ENCODE data around the gene CCDC142.

The CCDC142 gene

GRCh38 chr2:74427551-74427950 lies 55.2 kb downstream of the CCDC142 start:
- Histone ChIP-seq H3K4me1 (ENCODE audit: control insufficient read depth, insufficient read depth, low read length) (peaks cover 3% of the 10 kb centered on the region), H3K27me3 (ENCODE audit: control insufficient read depth, insufficient read depth, low read length, poor library complexity, severe bottlenecking) (no peaks in the 10 kb centered on the region), H3K36me3 (ENCODE audit: control insufficient read depth, insufficient read depth, low read length) (peaks cover 28% of the 10 kb centered on the region), H3K27ac (ENCODE audit: insufficient read depth, low read depth, low read length, poor library complexity, severe bottlenecking) (no peak overlapping the region), H3K4me3 (ENCODE audit: insufficient read depth, low read depth, low read length) (no peak overlapping the region), H3K9me3 (ENCODE audit: control insufficient read depth, low read length) (no peaks in the 10 kb centered on the region)
- 90 to 95% methylated on average over 3 of the region's 3 CpGs for WGBS, 2 experiments

GRCh38 chr2:74426181-74426758 lies 56.5 kb downstream of the CCDC142 start:
- H3K36me3 ChIP-seq (ENCODE audit: control insufficient read depth, insufficient read depth, low read length), result peaks cover 24% of the 10 kb centered on the region
- H3K9me3 ChIP-seq (ENCODE audit: control insufficient read depth, low read length), result no peaks in the 10 kb centered on the region
- no peak overlapping the region for H3K4me3 ChIP-seq (ENCODE audit: insufficient read depth, low read depth, low read length)
- H3K27me3 ChIP-seq (ENCODE audit: control insufficient read depth, insufficient read depth, low read length, poor library complexity, severe bottlenecking), result no peaks in the 10 kb centered on the region
- WGBS, 2 experiments, result 89% methylated on average over 14 of the region's 14 CpGs
- no peak overlapping the region for H3K27ac ChIP-seq (ENCODE audit: insufficient read depth, low read depth, low read length, poor library complexity, severe bottlenecking)
- H3K4me1 ChIP-seq (ENCODE audit: control insufficient read depth, insufficient read depth, low read length), result peaks cover 3% of the 10 kb centered on the region

GRCh38 chr2:74425523-74425922 lies 57.3 kb downstream of the CCDC142 start:
- Histone ChIP-seq H3K9me3 (ENCODE audit: control insufficient read depth, low read length) (no peaks in the 10 kb centered on the region), H3K27me3 (ENCODE audit: control insufficient read depth, insufficient read depth, low read length, poor library complexity, severe bottlenecking) (peaks cover 1% of the 10 kb centered on the region), H3K36me3 (ENCODE audit: control insufficient read depth, insufficient read depth, low read length) (peaks cover 24% of the 10 kb centered on the region), H3K4me1 (ENCODE audit: control insufficient read depth, insufficient read depth, low read length) (peaks cover 5% of the 10 kb centered on the region), H3K4me3 (ENCODE audit: insufficient read depth, low read depth, low read length) (no peak overlapping the region), H3K27ac (ENCODE audit: insufficient read depth, low read depth, low read length, poor library complexity, severe bottlenecking) (no peak overlapping the region)
- 94 to 95% methylated on average over 7 of the region's 7 CpGs for WGBS, 2 experiments

GRCh38 chr2:74424995-74425406 lies 57.8 kb downstream of the CCDC142 start:
- Histone ChIP-seq H3K9me3 (ENCODE audit: control insufficient read depth, low read length) (no peaks in the 10 kb centered on the region), H3K4me1 (ENCODE audit: control insufficient read depth, insufficient read depth, low read length) (peaks cover 5% of the 10 kb centered on the region), H3K36me3 (ENCODE audit: control insufficient read depth, insufficient read depth, low read length) (peaks cover 24% of the 10 kb centered on the region), H3K4me3 (ENCODE audit: insufficient read depth, low read depth, low read length) (no peak overlapping the region), H3K27ac (ENCODE audit: insufficient read depth, low read depth, low read length, poor library complexity, severe bottlenecking) (no peak overlapping the region), H3K27me3 (ENCODE audit: control insufficient read depth, insufficient read depth, low read length, poor library complexity, severe bottlenecking) (peaks cover 5% of the 10 kb centered on the region)
- WGBS, 2 experiments, result 91 to 93% methylated on average over 5 of the region's 5 CpGs

GRCh38 chr2:74424139-74424992 lies 58.4 kb downstream of the CCDC142 start:
- no peaks in the 10 kb centered on the region for H3K9me3 ChIP-seq (ENCODE audit: control insufficient read depth, low read length)
- peaks cover 5% of the 10 kb centered on the region for H3K4me1 ChIP-seq (ENCODE audit: control insufficient read depth, insufficient read depth, low read length)
- 92 to 93% methylated on average over 5 of the region's 5 CpGs for WGBS, 2 experiments
- peaks cover 5% of the 10 kb centered on the region for H3K27me3 ChIP-seq (ENCODE audit: control insufficient read depth, insufficient read depth, low read length, poor library complexity, severe bottlenecking)
- no peak overlapping the region for H3K27ac ChIP-seq (ENCODE audit: insufficient read depth, low read depth, low read length, poor library complexity, severe bottlenecking)
- peaks cover 24% of the 10 kb centered on the region for H3K36me3 ChIP-seq (ENCODE audit: control insufficient read depth, insufficient read depth, low read length)
- H3K4me3 ChIP-seq (ENCODE audit: insufficient read depth, low read depth, low read length), result no peak overlapping the region

All from ectodermal cell (in vitro differentiated cells).